CD4-positive, alpha-beta T cell treated with Interleukin-1 beta for 1 hour (primary cell): ENCODE data around the gene CPA1.

Source experiments
- DNase-seq, 2 donors: peaks; one replicate each; pipeline ENCODE4 v3.0.0-alpha.2; 2020 to 2022

The CPA1 gene

DNA sequence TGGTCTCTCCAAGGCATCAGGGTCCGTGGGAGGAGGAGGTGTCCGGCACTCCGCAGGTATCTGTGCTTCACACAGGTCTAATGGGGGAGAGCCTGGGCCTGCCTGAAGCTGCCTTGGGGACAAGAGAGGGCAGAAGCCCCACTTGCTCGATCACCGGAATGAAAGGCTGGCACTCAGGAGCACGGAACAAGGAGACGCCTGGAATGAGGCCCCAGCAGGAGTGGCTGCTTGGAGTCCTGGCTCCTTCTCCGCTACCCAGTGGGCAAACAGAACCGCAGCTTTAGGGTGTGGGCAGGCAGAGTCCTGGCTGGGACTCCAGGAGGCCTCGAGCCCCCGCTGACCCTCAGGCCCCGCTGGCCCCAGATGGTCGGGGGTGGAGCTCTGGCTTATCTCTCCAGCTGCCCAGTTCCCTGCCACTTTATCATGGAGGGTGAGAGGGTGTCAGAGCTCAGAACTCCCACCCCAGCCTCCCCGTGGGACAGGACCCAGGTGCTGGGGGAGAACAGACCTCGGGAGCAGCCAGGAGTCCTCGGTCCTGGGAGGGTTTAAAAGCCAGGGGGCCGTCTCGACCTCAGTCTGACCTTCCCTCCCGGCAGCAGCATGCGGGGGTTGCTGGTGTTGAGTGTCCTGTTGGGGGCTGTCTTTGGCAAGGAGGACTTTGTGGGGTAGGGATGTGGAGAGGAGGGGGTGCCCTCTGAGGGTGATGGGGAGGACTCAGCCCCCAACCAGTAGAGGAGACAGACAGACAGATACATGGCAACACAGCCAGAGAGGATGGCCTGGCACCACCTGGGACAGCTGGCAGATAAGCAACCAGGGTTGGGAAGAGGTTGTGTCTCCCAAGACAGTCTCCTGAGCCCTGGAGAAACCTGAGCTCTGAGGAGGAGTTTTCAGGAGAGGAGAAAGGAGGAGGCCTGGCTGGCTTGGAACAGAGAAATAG is at the start of gene CPA1:
Gene CPA1, plus strand, starts transcription at position 574 of the 940 bp plus-strand sequence. Its CDS starts 27 bp downstream, at position 601.
- DNase-seq: no peak

DNA sequence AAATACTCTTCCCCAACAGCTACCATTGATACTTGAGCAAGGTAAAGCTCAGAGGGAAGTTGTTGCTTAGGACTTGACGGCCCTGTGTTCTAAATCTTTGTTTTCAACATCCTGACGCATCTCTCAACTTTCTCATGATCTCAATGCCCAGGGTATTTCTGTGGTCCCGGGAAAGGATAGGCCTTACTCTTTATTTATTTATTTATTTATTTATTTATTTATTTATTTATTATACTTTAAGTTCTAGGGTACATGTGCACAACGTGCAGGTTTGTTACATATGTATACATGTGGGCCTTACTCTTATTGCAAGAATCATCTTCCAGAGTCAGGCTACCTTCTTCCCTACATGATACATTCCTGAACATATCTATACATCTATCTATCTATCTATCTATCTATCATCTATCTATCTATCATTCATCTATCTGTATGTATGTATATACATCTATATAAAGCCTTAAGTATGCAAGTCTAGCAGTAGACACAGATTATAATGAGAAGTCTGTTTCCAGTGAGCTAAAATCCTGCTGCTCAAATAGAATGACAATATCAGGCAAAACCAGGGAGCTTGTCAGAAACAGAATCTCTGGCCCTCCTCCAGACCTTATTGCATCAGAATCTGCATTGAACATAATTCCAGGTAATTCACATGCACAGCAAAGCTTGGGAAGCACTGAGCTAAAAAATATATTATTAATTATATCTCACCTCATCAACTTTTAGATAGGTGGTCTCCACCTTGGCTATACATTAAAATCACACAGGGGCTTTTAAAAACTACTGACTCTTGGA is 47.8 kb upstream of the CPA1 start:
- no peak for DNase-seq

- no peak for DNase-seq
These were observed 46.5 kb upstream of the CPA1 start for GRCh38 chr7:130333832-130334231.

- DNase-seq: no peak
These were observed 46.0 kb upstream of the CPA1 start for GRCh38 chr7:130334274-130334673.

DNA sequence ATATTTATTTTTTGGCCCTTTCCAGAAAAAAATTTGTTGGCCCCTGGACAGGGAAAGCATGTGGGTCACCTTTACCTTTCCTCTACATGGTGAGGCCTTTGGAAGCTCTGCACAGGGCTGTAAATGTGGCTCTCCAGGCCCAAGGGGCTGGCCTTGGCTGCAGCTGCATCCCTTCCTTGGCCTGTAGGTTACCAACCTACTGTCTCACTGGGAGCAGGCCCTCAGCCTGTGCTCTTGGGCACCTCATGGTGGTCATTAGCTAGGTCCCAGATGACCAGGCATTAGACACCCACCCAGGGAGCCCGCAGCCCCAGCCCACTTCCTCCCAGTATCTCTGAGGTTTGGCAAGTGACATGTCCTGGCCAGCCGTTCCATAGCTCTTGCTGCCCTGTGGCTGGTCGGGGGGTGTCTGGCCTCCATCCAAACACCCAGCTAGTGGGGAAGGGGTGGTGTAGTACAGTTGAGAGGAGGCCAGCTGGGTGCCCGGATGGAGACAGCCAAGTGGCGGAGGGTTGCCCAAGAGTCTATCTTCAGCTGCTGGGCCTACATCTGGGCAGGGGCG is 42.8 kb upstream of the CPA1 start:
- DNase-seq: no peak

DNA sequence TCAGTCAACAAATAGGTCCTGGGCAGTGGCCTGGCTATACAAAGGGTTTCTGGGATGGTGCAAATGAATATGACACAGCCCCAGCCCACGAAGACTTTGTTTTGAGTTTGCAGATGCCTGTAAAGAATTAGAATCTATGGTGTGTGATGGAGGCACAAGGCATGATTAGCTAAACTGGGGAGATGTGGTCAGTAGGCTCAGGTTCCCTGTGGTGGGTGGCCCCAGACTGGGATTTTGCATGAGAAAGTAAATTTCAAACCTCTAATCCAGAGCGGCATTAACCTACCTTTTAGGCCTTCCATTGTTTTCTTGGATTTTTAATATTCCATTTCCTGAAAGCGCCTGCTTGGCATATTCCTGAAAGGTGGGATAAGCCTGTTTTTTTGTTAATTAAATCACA is 42.1 kb upstream of the CPA1 start:
- DNase-seq: no peak

DNA sequence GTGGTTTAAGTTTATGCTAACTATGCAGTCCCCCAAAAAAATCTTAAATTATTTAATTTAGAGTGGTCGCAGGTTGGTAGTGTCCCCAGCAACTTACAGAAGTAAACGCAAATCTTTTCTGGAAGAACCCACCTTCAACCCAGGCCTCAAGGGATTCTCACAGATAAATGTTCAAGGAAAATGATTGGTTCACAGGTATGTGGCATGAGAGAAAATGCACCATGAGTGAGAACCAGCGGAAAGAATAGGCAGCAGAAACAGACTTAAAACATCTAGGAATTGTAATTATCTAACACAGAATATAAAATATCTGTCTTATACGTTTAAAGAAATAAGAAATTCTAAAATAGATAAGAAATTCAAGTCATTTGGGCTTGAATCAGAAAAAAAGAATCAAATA is 38.4 kb upstream of the CPA1 start:
- DNase-seq: no peak

GRCh38 chr7:130342701-130343380 is 37.5 kb upstream of the CPA1 start:
- no peak for DNase-seq

GRCh38 chr7:130344271-130344866 is 35.9 kb upstream of the CPA1 start, which contains the start of gene CPA5:
Gene CPA5 (plus strand): TSS chr7:130344816. CDS start chr7:130346486, 1,670 bp downstream.
- DNase-seq: no peak

DNA sequence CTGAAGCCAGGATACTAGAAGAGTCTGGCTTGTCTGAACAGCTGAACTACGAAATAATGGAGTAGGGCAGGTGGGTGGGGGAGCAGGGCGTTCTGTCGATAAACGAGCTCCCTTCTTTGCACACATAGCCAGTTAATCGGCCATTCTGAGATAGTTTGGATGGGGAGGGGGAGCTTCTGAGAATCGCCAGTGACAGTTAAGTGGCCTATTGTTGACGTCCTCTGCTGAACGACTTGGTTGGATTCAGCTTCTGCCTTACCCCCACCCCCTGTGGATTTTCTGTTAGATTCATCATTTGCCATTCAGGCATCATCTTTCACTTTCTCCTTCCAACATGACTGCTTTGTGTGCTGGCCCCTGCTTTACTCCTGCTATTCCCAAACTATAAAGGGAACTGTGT is 35.2 kb upstream of the CPA1 start:
- DNase-seq: no peak

DNA sequence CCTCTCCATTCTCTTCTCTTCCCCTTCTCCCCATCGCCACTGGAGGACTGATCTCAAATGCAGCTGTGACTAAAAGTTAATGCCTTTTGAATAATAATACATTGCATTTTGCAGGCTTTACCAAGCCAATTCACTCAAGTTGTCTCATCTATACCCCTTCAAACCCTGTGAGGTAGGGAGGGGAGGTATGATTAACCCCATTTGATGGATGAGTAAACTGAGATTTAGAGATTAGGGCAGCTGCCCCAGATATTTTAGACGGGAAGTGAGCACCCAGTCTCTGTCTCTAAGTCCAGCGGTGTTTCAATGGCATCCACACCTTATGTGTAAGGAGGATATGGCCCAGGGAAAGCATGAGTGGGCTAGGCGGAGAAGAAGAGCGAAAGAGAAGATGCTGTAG is 34.6 kb upstream of the CPA1 start:
- DNase-seq: no peak

DNA sequence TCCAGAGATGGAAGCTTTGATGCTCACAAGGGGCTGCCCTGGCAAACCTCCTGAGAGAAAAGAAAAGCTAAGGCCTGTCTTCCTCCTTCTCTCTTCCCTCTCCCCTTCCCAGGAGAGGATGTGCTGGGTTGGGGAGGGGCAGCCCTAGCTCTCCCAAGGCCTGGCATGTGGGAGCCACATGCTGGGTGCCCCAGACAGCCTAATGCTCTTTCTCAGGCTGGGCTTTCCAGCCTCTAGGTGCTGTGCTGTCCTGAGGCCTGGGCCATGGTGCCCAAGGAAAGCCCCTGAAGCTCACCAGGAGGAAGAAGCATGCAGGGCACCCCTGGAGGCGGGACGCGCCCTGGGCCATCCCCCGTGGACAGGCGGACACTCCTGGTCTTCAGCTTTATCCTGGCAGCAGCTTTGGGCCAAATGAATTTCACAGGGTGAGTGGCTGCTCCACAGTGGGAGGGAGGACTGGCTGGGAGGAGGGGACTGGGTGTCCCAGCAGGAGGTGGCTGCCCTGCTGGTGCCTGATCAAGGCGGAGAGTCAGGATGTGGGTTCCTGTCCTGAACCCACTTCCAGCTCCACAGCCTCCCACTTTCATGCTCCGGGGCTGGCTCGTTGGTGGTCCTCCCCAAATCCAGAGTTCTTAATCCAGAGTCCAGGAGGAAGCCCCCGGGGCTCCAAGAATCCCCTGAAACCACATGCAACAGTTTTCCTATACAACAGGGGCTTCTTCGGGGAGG is 34.0 kb upstream of the CPA1 start:
- DNase-seq: no peak

- DNase-seq: no peak
These were observed 33.4 kb upstream of the CPA1 start for GRCh38 chr7:130346941-130347340.

GRCh38 chr7:130349911-130350782 is 30.1 kb upstream of the CPA1 start:
- no peak for DNase-seq

DNA sequence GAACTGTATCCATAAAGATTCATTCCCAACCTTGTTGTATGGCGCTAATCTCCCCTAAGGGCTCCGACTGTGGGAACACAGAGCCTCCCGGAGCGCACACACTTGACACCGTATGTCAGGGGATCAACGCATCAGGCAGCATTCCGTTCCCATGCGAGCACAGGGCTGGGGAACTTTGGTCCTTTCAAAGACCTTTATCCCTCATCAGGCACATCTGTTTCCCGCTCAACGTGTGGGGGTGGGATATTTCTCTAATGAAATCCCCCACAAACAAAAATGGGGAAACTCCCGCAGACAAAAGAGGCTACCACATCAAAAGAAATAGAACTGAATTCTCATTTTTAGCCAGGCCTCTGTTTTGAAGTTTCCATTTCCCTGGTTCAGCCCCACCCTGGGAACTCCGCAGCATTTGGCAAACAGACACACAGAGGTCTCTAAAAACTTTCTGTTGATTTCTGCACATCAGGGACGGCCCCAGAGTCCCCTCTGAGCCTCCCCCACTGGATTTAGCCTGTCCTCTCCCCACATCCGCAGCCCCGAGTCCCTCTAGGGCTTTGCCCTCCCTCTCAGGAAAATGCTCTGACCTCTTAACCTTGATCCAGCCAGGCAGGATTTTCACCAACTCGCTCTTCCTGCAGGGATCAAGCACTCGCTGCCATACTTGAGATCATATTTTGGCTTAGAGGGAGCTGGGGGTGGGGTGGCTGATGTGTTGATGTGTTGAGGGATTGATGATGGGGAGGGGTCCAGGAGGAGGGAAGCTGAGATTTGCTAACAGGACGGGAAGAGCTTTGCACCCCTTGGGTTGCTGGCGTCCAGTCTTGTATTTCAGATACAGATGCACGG is 29.1 kb upstream of the CPA1 start:
- DNase-seq: no peak

- DNase-seq: no peak
These were observed 28.6 kb upstream of the CPA1 start for GRCh38 chr7:130351791-130352090.

DNA sequence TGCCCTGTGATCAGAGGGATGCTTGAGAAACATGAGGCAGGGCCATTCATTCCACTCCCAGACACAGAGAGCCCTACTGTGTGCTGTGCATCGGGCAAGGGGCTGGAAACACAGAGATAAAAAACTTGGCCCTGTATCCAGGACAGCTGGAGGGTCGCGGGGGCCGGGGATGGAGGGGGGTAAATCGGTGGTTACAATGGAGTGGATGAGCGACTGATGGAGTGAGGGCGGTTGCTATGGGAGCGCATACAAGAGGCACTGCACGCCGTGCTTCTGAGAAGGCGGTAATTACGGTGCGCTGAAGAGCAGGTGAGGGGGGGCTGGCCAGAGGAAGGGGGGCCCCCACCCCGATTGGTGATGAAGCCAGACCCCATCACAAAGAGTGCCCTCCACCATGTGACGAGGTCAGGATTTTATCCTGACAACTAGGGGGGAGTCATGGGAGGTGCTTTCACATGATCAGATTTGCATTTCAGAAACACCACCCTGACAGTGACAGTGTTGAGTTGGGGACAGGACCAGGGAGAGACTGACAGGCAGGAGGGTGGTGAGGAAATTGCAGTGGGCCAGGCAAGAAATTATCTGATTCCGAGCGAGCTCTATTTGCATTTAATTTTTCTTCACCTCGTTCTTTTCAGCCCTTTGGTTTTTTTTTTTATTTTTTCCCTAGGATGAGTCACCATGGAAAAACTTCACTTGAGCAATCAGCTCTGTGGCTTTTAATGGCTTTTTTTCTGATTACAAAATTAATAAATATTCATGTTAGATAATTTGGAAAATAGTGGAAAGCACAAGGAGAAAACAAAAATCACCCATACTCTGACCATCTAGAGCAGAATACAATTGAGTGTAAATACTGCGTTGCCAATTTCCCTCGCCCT is 27.9 kb upstream of the CPA1 start:
- DNase-seq: no peak

- no peak for DNase-seq
These were observed 27.1 kb upstream of the CPA1 start for GRCh38 chr7:130353196-130353595.
